Caki2 (cell line): ENCODE data around the gene DTD2. TPM values are rescaled to one million over a fixed set of nuclear protein-coding genes. Genes with fewer than 3 reads are reported as not detected.
A peak's percentile ranks its signal among the peaks of the same experiment; 100 is the strongest.
"Not testable (repeated sequence)": the region's sequence is repeated elsewhere in the genome, so short reads cannot be mapped to it uniquely, and the experiment has no call there.

Experiments
- DNase-seq: peaks from one replicate; pipeline ENCODE4 v3.0.0-alpha.2; 2015; ENCODE audit warnings: low read depth
- in situ Hi-C: cut with HindIII; loops from 2 replicates; pipeline ENCODE4 v1.10.0; 2016; ENCODE audit warnings: low sequenced_read_pairs, low pct_unique_long_range_greater_than_20kb, mixed read lengths
- total RNA-seq: library from RNA; depleted of rRNA; stranded (reverse); fragments of >200 nt; shearing (Covaris generic); gene quantifications from 2 replicates; pipeline ENCODE4 v1.2.3, GENCODE V29; 2014; ENCODE audit warnings: low replicate concordance; rRNA removed

DTD2 gene
- 21.2 and 40.4 TPM in 2 replicates for total RNA-seq

- in situ Hi-C loops = no loop called here
- peak; percentile 92 for DNase-seq
These were observed at the start of gene DTD2 for GRCh38 chr14:31456841-31457664. DTD2 (minus strand) TSS chr14:31457506; CDS start chr14:31457393, 113 bp downstream.

GRCh38 chr14:31505411-31505810 is 48.1 kb upstream of the DTD2 start:
- DNase-seq = peak; percentile 4
- in situ Hi-C loops = no loop called here

GRCh38 chr14:31501870-31502269 is 44.6 kb upstream of the DTD2 start:
- in situ Hi-C loops = no loop called here
- DNase-seq = no peak

- in situ Hi-C loops = no loop called here
- no peak for DNase-seq
These were observed 35.6 kb upstream of the DTD2 start for GRCh38 chr14:31492759-31493498.

GRCh38 chr14:31489691-31490090 is 32.4 kb upstream of the DTD2 start:
- in situ Hi-C loops = no loop called here
- no peak for DNase-seq

GRCh38 chr14:31487886-31488285 is 30.6 kb upstream of the DTD2 start, which contains the start of gene GPR33:
GPR33 (minus strand) TSS chr14:31488039; CDS start chr14:31483965, 4,074 bp downstream.
- in situ Hi-C loops = no loop called here

GRCh38 chr14:31486764-31487163 is 29.5 kb upstream of the DTD2 start:
- no peak for DNase-seq
- in situ Hi-C loops = no loop called here

More at GRCh38 chr14:31487886-31488285, 30.6 kb upstream of the DTD2 start, which contains the start of gene GPR33:
- no peak for DNase-seq

- DNase-seq = no peak
- in situ Hi-C loops = no loop called here
These were observed 27.4 kb upstream of the DTD2 start for GRCh38 chr14:31484754-31485153.

- no peak for DNase-seq
- in situ Hi-C loops = no loop called here
These were observed 22.9 kb upstream of the DTD2 start for GRCh38 chr14:31480156-31480555.

GRCh38 chr14:31479027-31479426 is 21.7 kb upstream of the DTD2 start:
- in situ Hi-C loops = no loop called here
- DNase-seq = no peak

GRCh38 chr14:31477248-31477647 is 19.9 kb upstream of the DTD2 start:
- no peak for DNase-seq

GRCh38 chr14:31476131-31476866 is 19.0 kb upstream of the DTD2 start:
- in situ Hi-C loops = no loop called here
- DNase-seq = no peak

More at GRCh38 chr14:31477248-31477647, 19.9 kb upstream of the DTD2 start:
- in situ Hi-C loops = no loop called here

GRCh38 chr14:31466554-31466953 is 9.2 kb upstream of the DTD2 start:
- DNase-seq = no peak
- in situ Hi-C loops = no loop called here

- in situ Hi-C loops = no loop called here
- DNase-seq = no peak
These were observed 7.8 kb upstream of the DTD2 start for GRCh38 chr14:31465111-31465510.

- in situ Hi-C loops = not testable (repeated sequence)
These were observed 5.1 kb upstream of the DTD2 start for GRCh38 chr14:31462450-31462849.

GRCh38 chr14:31461545-31461944 is 4.2 kb upstream of the DTD2 start:
- in situ Hi-C loops = no loop called here
- DNase-seq = no peak

More at GRCh38 chr14:31462450-31462849, 5.1 kb upstream of the DTD2 start:
- DNase-seq = not testable (repeated sequence)

- in situ Hi-C loops = no loop called here
- no peak for DNase-seq
These were observed 656 bp upstream of the DTD2 start for GRCh38 chr14:31457665-31458659.
